Endodermal cell (in vitro differentiated cells): Measurements from ENCODE around the gene TSEN34. TPM values are rescaled to one million over a fixed set of nuclear protein-coding genes. Genes with fewer than 3 reads are reported as not detected.

Experiments
- DNase-seq: peaks from one replicate; pipeline ENCODE4 v3.0.0-alpha.2; 2017
- H3K27ac ChIP-seq: 2 replicates; pipeline ENCODE4 v1.5.1; 2013; ENCODE audit warnings: mild to moderate bottlenecking, low read depth, low read length, moderate library complexity
- H3K27me3 ChIP-seq: 2 replicates; pipeline ENCODE4 v1.6.1; 2013; ENCODE audit warnings: mild to moderate bottlenecking, low read length, moderate library complexity; ENCODE audit not compliant: insufficient read depth, control insufficient read depth, poor library complexity, severe bottlenecking
- H3K36me3 ChIP-seq: 2 replicates; pipeline ENCODE4 v1.7.0; 2013; ENCODE audit warnings: mild to moderate bottlenecking, low read length, moderate library complexity; ENCODE audit not compliant: control insufficient read depth, insufficient read depth
- H3K4me1 ChIP-seq: one replicate; pipeline ENCODE4 v1.7.0; 2013; ENCODE audit warnings: low read length; ENCODE audit not compliant: control insufficient read depth, insufficient read depth
- H3K4me3 ChIP-seq: 2 replicates; pipeline ENCODE4 v1.5.1; 2013; ENCODE audit warnings: mild to moderate bottlenecking, low read length, moderate library complexity
- H3K9ac ChIP-seq: 2 replicates; pipeline ENCODE4 v1.6.1; 2013; ENCODE audit warnings: mild to moderate bottlenecking, low read length, moderate library complexity; ENCODE audit not compliant: poor library complexity, severe bottlenecking; ENCODE audit errors: extremely low read depth
- H3K9me3 ChIP-seq: 2 replicates; pipeline ENCODE4 v1.6.1; 2013; ENCODE audit warnings: mild to moderate bottlenecking, low read length, moderate library complexity; ENCODE audit not compliant: control insufficient read depth
- H3K27ac Mint-ChIP-seq: 2 replicates; pipeline ENCODE4 v1.8.0; 2020; ENCODE audit warnings: mixed read lengths
- H3K27me3 Mint-ChIP-seq: 2 replicates; pipeline ENCODE4 v1.8.0; 2021; ENCODE audit warnings: mild to moderate bottlenecking, mixed read lengths; ENCODE audit not compliant: insufficient read depth
- H3K36me3 Mint-ChIP-seq: 2 replicates; pipeline ENCODE4 v1.8.0; 2020; ENCODE audit warnings: low read depth, mixed read lengths
- H3K4me1 Mint-ChIP-seq: 2 replicates; pipeline ENCODE4 v1.8.0; 2020; ENCODE audit warnings: mixed read lengths
- H3K4me3 Mint-ChIP-seq: 2 replicates; pipeline ENCODE4 v1.8.0; 2020; ENCODE audit warnings: mild to moderate bottlenecking, moderate library complexity, mixed read lengths
- H3K9me3 Mint-ChIP-seq: 2 replicates; pipeline ENCODE4 v1.8.0; 2020; ENCODE audit warnings: mild to moderate bottlenecking, mixed read lengths
- WGBS, 2 experiments: methylation state at CpG; one replicate each; pipeline versions ENCODE4 v1.1.5 to v1.1.7; 2013; ENCODE audit warnings: missing lambda C conversion rate in 2 of 2, mixed read lengths in 1 of 2; ENCODE audit not compliant: insufficient coverage in 1 of 2, insufficient read length in 1 of 2; 5-methylcytosine and 5-hydroxymethylcytosine counted together
- total RNA-seq, 2 donors: library from RNA; stranded (reverse); fragmentation: NEBNext Ultra II Directional in 1 of 2; extraction: Animal tissue kit (Norgen Biotek cat#: 25700) in 1 of 2; gene quantifications; 2 replicates in 1 of 2; 3 replicates in 1 of 2; pipeline ENCODE4 v1.2.1, GENCODE V29; 2021
- TF ChIP-seq, protein P1 (sequence below): fragments of 200-600 bp; sonication (generic); conservative IDR thresholded peaks from 2 replicates; pipeline ENCODE4 v1.5.0; 2021; ENCODE audit warnings: antibody characterized with exemption, mild to moderate bottlenecking

The TSEN34 gene
- total RNA-seq, 2 donors from 2014 or later = 26.0 to 27.5 TPM

DNA sequence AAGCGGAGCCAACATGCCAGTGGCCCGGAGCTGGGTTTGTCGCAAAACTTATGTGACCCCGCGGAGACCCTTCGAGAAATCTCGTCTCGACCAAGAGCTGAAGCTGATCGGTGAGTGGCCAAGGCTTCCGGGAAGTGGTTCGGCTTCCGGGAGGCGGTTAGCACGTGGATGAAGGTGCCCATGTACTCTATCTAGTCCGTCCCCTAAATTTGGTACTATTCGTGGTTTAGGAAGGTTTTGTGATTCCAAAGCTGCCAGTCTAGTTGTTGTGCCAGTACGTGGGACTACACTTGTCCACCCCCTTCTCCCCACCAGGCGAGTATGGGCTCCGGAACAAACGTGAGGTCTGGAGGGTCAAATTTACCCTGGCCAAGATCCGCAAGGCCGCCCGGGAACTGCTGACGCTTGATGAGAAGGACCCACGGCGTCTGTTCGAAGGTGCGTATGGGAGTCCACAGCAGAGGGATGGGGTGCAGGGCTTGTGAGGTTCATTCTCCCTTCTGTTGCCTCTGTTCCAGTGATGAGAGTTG, 10.1 kb downstream of the TSEN34 start:
- Histone ChIP-seq H3K36me3 (peaks cover 60% of the 10 kb centered on the region), H3K9ac (peak overlapping the region; percentile 98), H3K27me3 (no peaks in the 10 kb centered on the region), H3K4me1 (peaks cover 16% of the 10 kb centered on the region), H3K9me3 (no peaks in the 10 kb centered on the region), H3K27ac (peak overlapping the region; percentile 94), H3K4me3 (peak overlapping the region; percentile 98)
- Mint-ChIP-seq H3K9me3 (no peaks in the 10 kb centered on the region), H3K4me1 (peaks cover 33% of the 10 kb centered on the region), H3K27ac (peak overlapping the region; percentile 100), H3K27me3 (no peaks in the 10 kb centered on the region), H3K4me3 (peak overlapping the region; percentile 93), H3K36me3 (peaks cover 63% of the 10 kb centered on the region)
- WGBS, 2 experiments = 3 to 4% methylated on average over 17 to 28 of the region's 28 CpGs
- TF ChIP-seq, protein P1, sequence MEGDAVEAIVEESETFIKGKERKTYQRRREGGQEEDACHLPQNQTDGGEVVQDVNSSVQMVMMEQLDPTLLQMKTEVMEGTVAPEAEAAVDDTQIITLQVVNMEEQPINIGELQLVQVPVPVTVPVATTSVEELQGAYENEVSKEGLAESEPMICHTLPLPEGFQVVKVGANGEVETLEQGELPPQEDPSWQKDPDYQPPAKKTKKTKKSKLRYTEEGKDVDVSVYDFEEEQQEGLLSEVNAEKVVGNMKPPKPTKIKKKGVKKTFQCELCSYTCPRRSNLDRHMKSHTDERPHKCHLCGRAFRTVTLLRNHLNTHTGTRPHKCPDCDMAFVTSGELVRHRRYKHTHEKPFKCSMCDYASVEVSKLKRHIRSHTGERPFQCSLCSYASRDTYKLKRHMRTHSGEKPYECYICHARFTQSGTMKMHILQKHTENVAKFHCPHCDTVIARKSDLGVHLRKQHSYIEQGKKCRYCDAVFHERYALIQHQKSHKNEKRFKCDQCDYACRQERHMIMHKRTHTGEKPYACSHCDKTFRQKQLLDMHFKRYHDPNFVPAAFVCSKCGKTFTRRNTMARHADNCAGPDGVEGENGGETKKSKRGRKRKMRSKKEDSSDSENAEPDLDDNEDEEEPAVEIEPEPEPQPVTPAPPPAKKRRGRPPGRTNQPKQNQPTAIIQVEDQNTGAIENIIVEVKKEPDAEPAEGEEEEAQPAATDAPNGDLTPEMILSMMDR = no peak
- no peak for DNase-seq

DNA sequence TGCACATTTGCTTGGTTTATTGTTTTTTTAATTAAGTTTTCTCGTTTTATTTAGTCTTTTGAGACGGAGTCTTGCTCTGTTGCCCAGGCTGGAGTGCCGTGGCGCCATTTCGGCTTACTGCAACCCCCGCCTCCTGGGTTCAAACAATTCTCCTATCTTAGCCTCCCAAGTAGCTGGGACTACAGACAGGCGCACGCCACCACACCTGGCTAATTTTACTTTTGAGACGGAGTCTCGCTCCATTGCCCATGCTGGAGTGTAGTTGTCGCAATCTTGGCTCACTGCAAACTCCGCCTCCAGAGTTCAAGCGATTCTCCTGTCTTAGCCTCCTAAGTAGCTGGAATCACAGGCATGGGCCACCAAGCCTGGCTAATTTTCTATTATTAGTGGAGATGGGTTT, 10.9 kb downstream of the TSEN34 start:
- peak overlapping the region; percentile 98 for H3K4me3 ChIP-seq
- 81 to 87% methylated on average over 12 to 13 of the region's 13 CpGs for WGBS, 2 experiments
- Mint-ChIP-seq H3K9me3 (no peaks in the 10 kb centered on the region), H3K4me1 (peaks cover 37% of the 10 kb centered on the region), H3K27ac (peak overlapping the region; percentile 100), H3K27me3 (no peaks in the 10 kb centered on the region), H3K36me3 (peaks cover 68% of the 10 kb centered on the region), H3K4me3 (peak overlapping the region; percentile 93)
- DNase-seq = no peak
- no peaks in the 10 kb centered on the region for H3K9me3 ChIP-seq
- H3K9ac ChIP-seq = peak overlapping the region; percentile 98
- H3K27ac ChIP-seq = no peak overlapping the region
- peaks cover 16% of the 10 kb centered on the region for H3K4me1 ChIP-seq
- TF ChIP-seq, protein P1 = no peak
- H3K36me3 ChIP-seq = peaks cover 63% of the 10 kb centered on the region
- no peaks in the 10 kb centered on the region for H3K27me3 ChIP-seq

DNA sequence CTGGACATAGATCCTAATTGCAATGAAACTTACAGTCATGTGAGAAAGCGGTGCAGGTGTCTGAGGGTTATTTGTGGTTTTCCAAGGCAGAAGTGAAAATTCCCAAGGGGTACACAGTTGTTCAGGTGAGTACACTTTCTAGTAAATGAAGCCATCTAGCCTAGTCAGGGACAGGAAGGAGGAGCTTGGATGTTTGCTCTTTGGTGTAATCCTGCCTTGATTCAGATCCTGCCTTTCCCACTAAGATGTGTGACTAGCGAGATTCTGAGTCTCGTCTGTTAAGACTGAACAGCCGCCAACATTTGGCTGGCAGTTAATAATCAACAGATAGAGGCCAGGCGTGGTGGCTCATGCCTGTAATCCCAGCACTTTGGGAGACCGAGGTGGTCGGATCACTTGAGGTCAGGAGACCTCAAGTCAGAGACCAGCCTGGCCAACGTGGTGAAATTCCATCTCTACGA, 12.1 kb downstream of the TSEN34 start:
- Histone ChIP-seq H3K27ac (no peak overlapping the region), H3K36me3 (peaks cover 68% of the 10 kb centered on the region), H3K4me1 (peaks cover 16% of the 10 kb centered on the region), H3K9ac (peak overlapping the region; percentile 98), H3K9me3 (no peaks in the 10 kb centered on the region), H3K27me3 (no peaks in the 10 kb centered on the region), H3K4me3 (peak overlapping the region; percentile 98)
- H3K27me3 Mint-ChIP-seq = no peaks in the 10 kb centered on the region
- peaks cover 44% of the 10 kb centered on the region for H3K4me1 Mint-ChIP-seq
- H3K36me3 Mint-ChIP-seq = peaks cover 74% of the 10 kb centered on the region
- no peaks in the 10 kb centered on the region for H3K9me3 Mint-ChIP-seq
- WGBS, 2 experiments = 90 to 91% methylated on average over 9 of the region's 9 CpGs
- H3K27ac Mint-ChIP-seq = peak overlapping the region; percentile 90
- peak overlapping the region; percentile 93 for H3K4me3 Mint-ChIP-seq
- TF ChIP-seq, protein P1 = no peak
- DNase-seq = no peak
